Fibroblast of villous mesenchyme (primary cell): Measurements from ENCODE around the gene ATP2B2. TPM values are rescaled to one million over a fixed set of nuclear protein-coding genes. Genes with fewer than 3 reads are reported as not detected.

Source experiments
- DNase-seq: peaks from one replicate; pipeline ENCODE4 v3.0.0-alpha.2; 2010; ENCODE audit warnings: low read depth
- H3K4me3 ChIP-seq: 2 replicates; pipeline ENCODE4 v1.5.1; 2011; ENCODE audit warnings: low read depth, mild to moderate bottlenecking, low read length
- total RNA-seq: library from RNA; depleted of rRNA; stranded (reverse); fragments of >200 nt; gene quantifications from 2 replicates; pipeline ENCODE4 v1.2.3, GENCODE V29; 2012
- TF ChIP-seq, protein P1 (sequence below): IDR thresholded peaks from 2 replicates; pipeline ENCODE4 v1.5.1; 2012; ENCODE audit warnings: low read depth, mild to moderate bottlenecking, low read length; ENCODE audit not compliant: insufficient read depth

Gene ATP2B2
- total RNA-seq, 1 donor = not detected

DNA sequence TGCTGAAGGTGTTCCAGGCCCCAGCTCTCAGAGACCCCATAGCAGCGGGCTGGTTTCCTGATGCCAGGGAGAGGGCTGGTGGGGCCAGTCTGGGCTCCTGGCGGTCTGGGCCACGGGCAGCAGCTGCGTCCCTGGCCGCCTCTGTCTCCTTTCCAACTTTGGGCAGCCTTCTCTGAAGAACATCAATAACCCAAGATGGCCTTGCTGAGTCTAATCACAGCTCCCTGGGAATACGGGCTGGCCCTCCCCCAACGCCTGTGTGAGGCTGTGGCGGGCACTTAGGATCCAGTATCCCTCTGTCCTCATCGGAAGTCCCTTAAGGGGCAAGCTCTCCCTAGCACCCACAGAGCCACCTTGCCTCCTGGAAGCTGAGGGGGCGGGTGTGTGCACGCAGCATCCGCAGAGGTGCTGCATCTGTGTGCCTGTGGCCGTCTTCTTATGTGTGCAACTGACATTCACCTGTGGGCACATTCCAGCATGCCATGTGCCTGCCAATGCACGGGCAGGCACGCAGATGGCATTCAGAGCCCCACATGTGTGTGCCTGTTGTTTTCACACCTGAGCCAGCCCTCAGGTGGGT lies 2.1 kb downstream of the ATP2B2 start:
- TF ChIP-seq, protein P1, sequence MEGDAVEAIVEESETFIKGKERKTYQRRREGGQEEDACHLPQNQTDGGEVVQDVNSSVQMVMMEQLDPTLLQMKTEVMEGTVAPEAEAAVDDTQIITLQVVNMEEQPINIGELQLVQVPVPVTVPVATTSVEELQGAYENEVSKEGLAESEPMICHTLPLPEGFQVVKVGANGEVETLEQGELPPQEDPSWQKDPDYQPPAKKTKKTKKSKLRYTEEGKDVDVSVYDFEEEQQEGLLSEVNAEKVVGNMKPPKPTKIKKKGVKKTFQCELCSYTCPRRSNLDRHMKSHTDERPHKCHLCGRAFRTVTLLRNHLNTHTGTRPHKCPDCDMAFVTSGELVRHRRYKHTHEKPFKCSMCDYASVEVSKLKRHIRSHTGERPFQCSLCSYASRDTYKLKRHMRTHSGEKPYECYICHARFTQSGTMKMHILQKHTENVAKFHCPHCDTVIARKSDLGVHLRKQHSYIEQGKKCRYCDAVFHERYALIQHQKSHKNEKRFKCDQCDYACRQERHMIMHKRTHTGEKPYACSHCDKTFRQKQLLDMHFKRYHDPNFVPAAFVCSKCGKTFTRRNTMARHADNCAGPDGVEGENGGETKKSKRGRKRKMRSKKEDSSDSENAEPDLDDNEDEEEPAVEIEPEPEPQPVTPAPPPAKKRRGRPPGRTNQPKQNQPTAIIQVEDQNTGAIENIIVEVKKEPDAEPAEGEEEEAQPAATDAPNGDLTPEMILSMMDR = no peak
- no peak overlapping the region for H3K4me3 ChIP-seq
- DNase-seq = no peak

- DNase-seq = no peak
- TF ChIP-seq, protein P1 = no peak
- H3K4me3 ChIP-seq = no peak overlapping the region
These were observed 3.1 kb downstream of the ATP2B2 start for GRCh38 chr3:10502185-10502880.

GRCh38 chr3:10501664-10502052 lies 3.7 kb downstream of the ATP2B2 start:
- TF ChIP-seq, protein P1 = no peak
- H3K4me3 ChIP-seq = no peak overlapping the region
- DNase-seq = no peak

DNA sequence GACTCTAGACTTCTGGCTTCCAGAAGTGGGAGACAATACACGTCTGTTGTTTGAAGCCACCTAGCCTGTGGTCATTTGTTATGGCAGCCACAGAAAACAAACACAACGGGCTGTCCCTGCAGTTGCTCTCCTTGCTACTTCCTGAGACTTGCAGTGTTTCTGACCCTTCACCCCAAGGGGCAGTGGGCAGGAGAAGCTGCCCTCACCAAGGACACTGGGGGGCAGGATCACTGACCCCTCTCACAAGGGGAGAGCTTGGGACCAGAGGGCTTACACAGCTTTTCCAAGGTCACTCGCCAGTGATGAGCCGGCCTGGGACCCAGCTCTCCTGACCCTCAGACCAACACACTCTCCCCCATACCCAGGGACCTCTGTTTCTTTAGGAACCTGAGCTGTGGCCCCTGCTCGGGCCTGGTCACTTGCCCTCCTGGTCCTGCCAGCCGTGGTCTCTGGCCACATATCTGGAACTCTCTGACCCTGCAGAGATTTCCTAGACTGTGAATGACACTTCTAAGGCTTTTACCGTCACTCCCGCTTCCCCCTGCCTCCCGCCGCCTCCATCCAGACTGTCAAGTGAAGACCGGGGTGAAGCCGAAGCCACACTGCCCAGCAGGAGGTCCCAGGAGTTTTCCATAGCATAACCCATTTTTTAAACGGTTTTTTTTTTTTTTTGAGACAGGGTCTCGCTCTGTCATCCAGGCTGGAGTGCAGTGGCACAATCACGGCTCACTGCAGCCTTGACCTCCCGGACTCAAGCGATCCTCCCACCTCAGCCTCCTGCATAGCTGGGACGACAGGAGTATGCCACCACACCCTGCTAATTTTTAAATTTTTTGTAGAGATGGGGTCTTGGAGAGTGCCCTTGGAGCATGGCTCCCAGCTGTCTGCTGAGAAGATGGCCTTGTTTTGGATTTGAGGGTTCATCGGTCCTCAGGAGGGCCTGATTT lies 4.4 kb downstream of the ATP2B2 start:
- TF ChIP-seq, protein P1 = no peak
- DNase-seq = no peak
- no peak overlapping the region for H3K4me3 ChIP-seq

DNA sequence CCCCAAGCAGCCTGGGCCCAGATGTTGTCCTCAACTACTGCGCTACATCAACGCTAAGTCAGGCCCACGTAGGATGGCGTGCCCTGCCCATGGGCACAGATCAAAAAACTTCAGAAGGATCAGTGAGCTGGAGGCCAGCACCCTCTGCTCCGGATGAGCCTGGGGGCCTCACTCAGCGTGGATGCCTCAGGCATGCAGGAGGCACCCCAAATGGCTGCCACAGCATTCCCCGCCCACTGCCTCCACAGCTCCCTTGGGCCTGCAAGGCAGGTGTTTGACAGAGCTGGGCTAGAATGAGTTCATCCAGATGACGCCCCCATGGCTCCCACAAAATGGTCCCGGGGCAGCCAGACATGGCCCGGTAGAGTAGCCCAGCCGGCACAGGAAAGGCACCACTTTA lies 7.1 kb downstream of the ATP2B2 start:
- DNase-seq = no peak
- no peak overlapping the region for H3K4me3 ChIP-seq
- TF ChIP-seq, protein P1 = no peak

DNA sequence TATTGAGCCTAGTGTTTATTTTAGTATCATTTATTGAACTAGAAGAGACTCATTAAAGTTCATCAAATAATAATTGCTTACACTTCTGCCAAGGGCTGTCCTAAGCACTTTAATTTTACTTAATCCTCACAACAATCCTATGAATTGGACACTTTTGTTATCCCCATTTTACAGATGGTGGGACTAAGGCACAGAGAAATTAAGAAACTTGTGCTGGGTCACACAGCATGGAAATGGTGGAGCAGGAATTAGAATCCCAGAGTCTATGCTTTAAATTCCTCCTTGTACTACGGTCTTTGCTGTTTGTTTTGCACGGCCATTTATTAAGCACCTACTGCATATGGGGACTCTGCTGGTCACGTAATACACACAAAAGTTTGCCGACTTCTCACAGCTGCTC lies 7.9 kb downstream of the ATP2B2 start:
- TF ChIP-seq, protein P1 = no peak
- no peak overlapping the region for H3K4me3 ChIP-seq
- no peak for DNase-seq
